ENCODE results near the gene HCFC2. TPM values are rescaled to one million over a fixed set of nuclear protein-coding genes. Genes with fewer than 3 reads are reported as not detected.
"Not testable (repeated sequence)": the region's sequence is repeated elsewhere in the genome, so short reads cannot be mapped to it uniquely, and the experiment has no call there.

The HCFC2 gene
- total and polyA plus RNA-seq, 2 experiments from 2014 or later = 7.5 to 15.1 TPM

- Histone ChIP-seq H3K27me3 (no peaks in the 10 kb centered on the region), H3K9me2 (replicated peaks; ENCODE audit: insufficient read depth) (no peaks in the 10 kb centered on the region), H3K79me2 (no peaks in the 10 kb centered on the region), H2AFZ (no peak overlapping the region), H3K36me3 (replicated peaks; ENCODE audit: insufficient read depth, low read depth) (no peaks in the 10 kb centered on the region), H3K9me3 (ENCODE audit: low read depth) (no peaks in the 10 kb centered on the region), H4K20me1 (ENCODE audit: insufficient read depth, poor library complexity, severe bottlenecking) (no peaks in the 10 kb centered on the region), H3K4me2 (no peak overlapping the region), H3K4me3 (no peak overlapping the region), H3K27ac (no peak overlapping the region), H3K4me1 (ENCODE audit: insufficient read depth) (no peaks in the 10 kb centered on the region)
- 95% methylated on average over 6 of the region's 6 CpGs for WGBS (ENCODE audit: low lambda C conversion rate, missing lambda C conversion rate)
- no peak for DNase-seq (ENCODE audit: low spot score)
- TF ChIP-seq, protein P1, sequence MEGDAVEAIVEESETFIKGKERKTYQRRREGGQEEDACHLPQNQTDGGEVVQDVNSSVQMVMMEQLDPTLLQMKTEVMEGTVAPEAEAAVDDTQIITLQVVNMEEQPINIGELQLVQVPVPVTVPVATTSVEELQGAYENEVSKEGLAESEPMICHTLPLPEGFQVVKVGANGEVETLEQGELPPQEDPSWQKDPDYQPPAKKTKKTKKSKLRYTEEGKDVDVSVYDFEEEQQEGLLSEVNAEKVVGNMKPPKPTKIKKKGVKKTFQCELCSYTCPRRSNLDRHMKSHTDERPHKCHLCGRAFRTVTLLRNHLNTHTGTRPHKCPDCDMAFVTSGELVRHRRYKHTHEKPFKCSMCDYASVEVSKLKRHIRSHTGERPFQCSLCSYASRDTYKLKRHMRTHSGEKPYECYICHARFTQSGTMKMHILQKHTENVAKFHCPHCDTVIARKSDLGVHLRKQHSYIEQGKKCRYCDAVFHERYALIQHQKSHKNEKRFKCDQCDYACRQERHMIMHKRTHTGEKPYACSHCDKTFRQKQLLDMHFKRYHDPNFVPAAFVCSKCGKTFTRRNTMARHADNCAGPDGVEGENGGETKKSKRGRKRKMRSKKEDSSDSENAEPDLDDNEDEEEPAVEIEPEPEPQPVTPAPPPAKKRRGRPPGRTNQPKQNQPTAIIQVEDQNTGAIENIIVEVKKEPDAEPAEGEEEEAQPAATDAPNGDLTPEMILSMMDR (IDR thresholded peaks at IDR 0.05; ENCODE audit: poor library complexity) = no peak
- TF ChIP-seq EZH2phosphoT487 (IDR thresholded peaks at IDR 0.05; ENCODE audit: low read depth, severe bottlenecking, unreplicated experiment) (no peak), EZH2 (IDR thresholded peaks at IDR 0.05; ENCODE audit: borderline replicate concordance) (no peak)
These were observed 40.0 kb upstream of the HCFC2 start for GRCh38 chr12:104024348-104024747.

- H3K79me2 ChIP-seq = no peaks in the 10 kb centered on the region
- H3K9me2 ChIP-seq (replicated peaks; ENCODE audit: insufficient read depth) = no peaks in the 10 kb centered on the region
- TF ChIP-seq EZH2 (IDR thresholded peaks at IDR 0.05; ENCODE audit: borderline replicate concordance) (no peak), EZH2phosphoT487 (IDR thresholded peaks at IDR 0.05; ENCODE audit: low read depth, severe bottlenecking, unreplicated experiment) (no peak)
- TF ChIP-seq, protein P1 (IDR thresholded peaks at IDR 0.05; ENCODE audit: poor library complexity) = no peak
- H3K4me1 ChIP-seq (ENCODE audit: insufficient read depth) = no peaks in the 10 kb centered on the region
- H3K4me3 ChIP-seq = no peak overlapping the region
- H4K20me1 ChIP-seq (ENCODE audit: insufficient read depth, poor library complexity, severe bottlenecking) = no peaks in the 10 kb centered on the region
- no peaks in the 10 kb centered on the region for H3K27me3 ChIP-seq
- no peak for DNase-seq (ENCODE audit: low spot score)
- no peak overlapping the region for H3K4me2 ChIP-seq
- H3K27ac ChIP-seq = no peak overlapping the region
- H3K36me3 ChIP-seq (replicated peaks; ENCODE audit: insufficient read depth, low read depth) = no peaks in the 10 kb centered on the region
- H3K9me3 ChIP-seq (ENCODE audit: low read depth) = no peaks in the 10 kb centered on the region
- WGBS (ENCODE audit: low lambda C conversion rate, missing lambda C conversion rate) = 90% methylated on average over 2 of the region's 2 CpGs
- no peak overlapping the region for H2AFZ ChIP-seq
These were observed 38.6 kb upstream of the HCFC2 start for GRCh38 chr12:104025771-104026170.

- Histone ChIP-seq H3K4me2 (no peak overlapping the region), H3K4me1 (ENCODE audit: insufficient read depth) (no peaks in the 10 kb centered on the region), H3K36me3 (replicated peaks; ENCODE audit: insufficient read depth, low read depth) (no peaks in the 10 kb centered on the region), H3K27ac (no peak overlapping the region), H2AFZ (no peak overlapping the region), H3K4me3 (no peak overlapping the region), H3K9me3 (ENCODE audit: low read depth) (no peaks in the 10 kb centered on the region), H3K79me2 (no peaks in the 10 kb centered on the region), H3K9me2 (replicated peaks; ENCODE audit: insufficient read depth) (no peaks in the 10 kb centered on the region), H4K20me1 (ENCODE audit: insufficient read depth, poor library complexity, severe bottlenecking) (no peaks in the 10 kb centered on the region), H3K27me3 (no peaks in the 10 kb centered on the region)
- no peak for DNase-seq (ENCODE audit: low spot score)
- TF ChIP-seq EZH2 (IDR thresholded peaks at IDR 0.05; ENCODE audit: borderline replicate concordance) (no peak), EZH2phosphoT487 (IDR thresholded peaks at IDR 0.05; ENCODE audit: low read depth, severe bottlenecking, unreplicated experiment) (no peak)
- TF ChIP-seq, protein P1 (IDR thresholded peaks at IDR 0.05; ENCODE audit: poor library complexity) = no peak
- 60% methylated on average over 5 of the region's 5 CpGs for WGBS (ENCODE audit: low lambda C conversion rate, missing lambda C conversion rate)
These were observed 37.3 kb upstream of the HCFC2 start for GRCh38 chr12:104026841-104027599.

GRCh38 chr12:104030596-104030995, 33.7 kb upstream of the HCFC2 start:
- not testable (repeated sequence) for H3K4me1 ChIP-seq (ENCODE audit: insufficient read depth); DNase-seq (ENCODE audit: low spot score); H3K27ac ChIP-seq; H3K36me3 ChIP-seq (replicated peaks; ENCODE audit: insufficient read depth, low read depth); H3K4me2 ChIP-seq; H2AFZ ChIP-seq; H3K27me3 ChIP-seq; H4K20me1 ChIP-seq (ENCODE audit: insufficient read depth, poor library complexity, severe bottlenecking); H3K9me2 ChIP-seq (replicated peaks; ENCODE audit: insufficient read depth); H3K4me3 ChIP-seq; H3K9me3 ChIP-seq (ENCODE audit: low read depth); H3K79me2 ChIP-seq
- WGBS (ENCODE audit: low lambda C conversion rate, missing lambda C conversion rate) = 98% methylated on average over 11 of the region's 27 CpGs

DNA sequence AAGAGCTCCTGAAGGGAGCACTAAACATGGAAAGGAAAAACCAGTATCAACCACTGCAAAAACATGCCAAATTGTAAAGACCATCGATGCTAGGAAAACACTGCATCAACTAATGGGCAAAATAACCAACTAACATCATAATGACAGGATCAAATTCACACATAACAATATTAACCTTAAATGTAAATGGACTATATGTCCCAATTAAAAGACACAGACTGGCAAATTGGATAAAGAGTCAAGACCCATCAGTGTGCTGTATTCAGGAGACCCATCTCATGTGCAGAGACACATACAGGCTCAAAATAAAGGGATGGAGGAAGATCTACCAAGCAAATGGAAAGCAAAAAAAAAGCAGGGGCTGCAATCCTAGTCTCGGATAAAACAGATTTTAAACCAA, 28.2 kb upstream of the HCFC2 start:
- not testable (repeated sequence) for H3K36me3 ChIP-seq (replicated peaks; ENCODE audit: insufficient read depth, low read depth)
- WGBS (ENCODE audit: low lambda C conversion rate, missing lambda C conversion rate) = 91% methylated on average over 2 of the region's 2 CpGs

GRCh38 chr12:104039769-104040168, 24.6 kb upstream of the HCFC2 start:
- H3K4me2 ChIP-seq; H3K9me3 ChIP-seq (ENCODE audit: low read depth); DNase-seq (ENCODE audit: low spot score); H3K79me2 ChIP-seq; H3K36me3 ChIP-seq (replicated peaks; ENCODE audit: insufficient read depth, low read depth); H4K20me1 ChIP-seq (ENCODE audit: insufficient read depth, poor library complexity, severe bottlenecking); H2AFZ ChIP-seq; H3K4me3 ChIP-seq; H3K9me2 ChIP-seq (replicated peaks; ENCODE audit: insufficient read depth); H3K27me3 ChIP-seq; H3K4me1 ChIP-seq (ENCODE audit: insufficient read depth); H3K27ac ChIP-seq: not testable (repeated sequence)
- 88% methylated on average over 1 of the region's 1 CpG for WGBS (ENCODE audit: low lambda C conversion rate, missing lambda C conversion rate)

More for the DNA sequence above, 28.2 kb upstream of the HCFC2 start:
- DNase-seq (ENCODE audit: low spot score); H2AFZ ChIP-seq; H3K4me3 ChIP-seq; H3K9me3 ChIP-seq (ENCODE audit: low read depth); H3K79me2 ChIP-seq; H4K20me1 ChIP-seq (ENCODE audit: insufficient read depth, poor library complexity, severe bottlenecking); H3K4me2 ChIP-seq; H3K4me1 ChIP-seq (ENCODE audit: insufficient read depth); H3K27me3 ChIP-seq; H3K9me2 ChIP-seq (replicated peaks; ENCODE audit: insufficient read depth); H3K27ac ChIP-seq: not testable (repeated sequence)
